Panc1 (cell line): ENCODE data around the gene ZSCAN2. TPM values are rescaled to one million over a fixed set of nuclear protein-coding genes. Genes with fewer than 3 reads are reported as not detected.
A peak's percentile ranks its signal among the peaks of the same experiment; 100 is the strongest.

Source experiments
- ATAC-seq: fragments of 200-7000 bp; cut with Tn5 transposase; 2 replicates; pipeline ENCODE4 v1.9.1; 2020; ENCODE audit warnings: mild to moderate bottlenecking, moderate library complexity
- BruUV-seq: library from RNA; stranded (reverse); fragments of 400-500 nt; replicated peaks from 2 replicates; lab custom pipeline; 2021; lab: Mats Ljungman, UMichigan
- CTCF ChIA-PET: fragments of 300-600 bp; sonication (Branson Sonifier 250); formaldehyde crosslinking; loops from one replicate; lab custom pipeline; 2022; ENCODE audit warnings: antibody characterized with exemption; lab: Charles Lee
- POLR2A ChIA-PET: fragments of 300-600 bp; sonication (Branson Sonifier 250); formaldehyde crosslinking; loops from one replicate; lab custom pipeline; 2022; ENCODE audit warnings: antibody characterized with exemption; lab: Charles Lee
- DNase-seq: peaks from one replicate; pipeline ENCODE4 v3.0.0-alpha.2; 2010; ENCODE audit warnings: low read depth, low spot score
- H3K27ac ChIP-seq: 2 replicates; pipeline ENCODE4 v1.5.1; 2011; ENCODE audit warnings: mild to moderate bottlenecking, low read length, inconsistent platforms
- H3K27me3 ChIP-seq: fragments of 200-500 bp; sonication (Bioruptor generic); 2 replicates; pipeline ENCODE4 v1.6.0; 2014; ENCODE audit warnings: low read length, inconsistent platforms; ENCODE audit not compliant: control insufficient read depth, insufficient read depth
- H3K36me3 ChIP-seq: fragments of 200-500 bp; sonication (Bioruptor generic); 2 replicates; pipeline ENCODE4 v1.5.1; 2014; ENCODE audit warnings: inconsistent platforms, mild to moderate bottlenecking, low read length, moderate library complexity; ENCODE audit not compliant: control insufficient read depth, insufficient read depth
- H3K4me1 ChIP-seq: 2 replicates; pipeline ENCODE4 v1.5.1; 2011; ENCODE audit warnings: inconsistent platforms, mild to moderate bottlenecking, low read length, moderate library complexity; ENCODE audit not compliant: control insufficient read depth, insufficient read depth
- H3K4me3 ChIP-seq, 2 experiments: 2 replicates each; pipeline ENCODE4 v1.5.1; 2011 to 2012; ENCODE audit warnings: low read depth in 2 of 2, low read length in 2 of 2, mild to moderate bottlenecking in 2 of 2, inconsistent platforms in 1 of 2, moderate library complexity in 1 of 2
- H3K9me3 ChIP-seq: fragments of 200-500 bp; sonication (Bioruptor generic); 2 replicates; pipeline ENCODE4 v1.5.1; 2014; ENCODE audit warnings: low read depth, mild to moderate bottlenecking, inconsistent platforms, low read length, moderate library complexity; ENCODE audit not compliant: control insufficient read depth, insufficient read depth
- POLR2AphosphoS5 ChIP-seq: IDR thresholded peaks from 2 replicates; pipeline ENCODE4 v1.6.1; 2012; ENCODE audit warnings: mild to moderate bottlenecking, low read depth, low read length, moderate library complexity
- SIN3A ChIP-seq: IDR thresholded peaks from 2 replicates; pipeline ENCODE4 v1.6.1; 2012; ENCODE audit warnings: low read depth, mild to moderate bottlenecking, low read length, moderate library complexity, borderline replicate concordance; ENCODE audit not compliant: insufficient read depth
- TCF7L2 ChIP-seq: IDR thresholded peaks from 2 replicates; pipeline ENCODE4 v1.6.1; 2011; ENCODE audit warnings: mild to moderate bottlenecking, low read depth, low read length, inconsistent platforms
- in situ Hi-C: cut with HindIII; loops from 2 replicates; pipeline ENCODE4 v1.10.0; 2016; ENCODE audit warnings: low sequenced_read_pairs, low pct_unique_long_range_greater_than_20kb
- intact Hi-C: fragments of 100-400 bp; cut with micrococcal nuclease; formaldehyde crosslinking; loops from one replicate; pipeline ENCODE4 v1.10.0; 2022; ENCODE audit not compliant: unreplicated experiment
- total RNA-seq: library from RNA; stranded (reverse); gene quantifications from one replicate; pipeline ENCODE4 v1.2.1, GENCODE V29; 2021; ENCODE audit not compliant: unreplicated experiment
- TF ChIP-seq, protein P1 (sequence below), 2 experiments: IDR thresholded peaks; 2 replicates each; pipeline ENCODE4 v1.6.1; 2011 to 2012; ENCODE audit warnings: low read depth in 2 of 2, control low read depth in 1 of 2, low read length in 1 of 2, mild to moderate bottlenecking in 1 of 2, moderate library complexity in 1 of 2; ENCODE audit not compliant: insufficient read depth in 1 of 2
- TF ChIP-seq, protein P2 (sequence below): fragments of 450-650 bp; IDR thresholded peaks from 2 replicates; pipeline ENCODE4 v1.5.1; 2017; ENCODE audit warnings: mild to moderate bottlenecking

The ZSCAN2 gene
- total RNA-seq, 1 experiment from 2014 or later = 16.8 TPM

DNA sequence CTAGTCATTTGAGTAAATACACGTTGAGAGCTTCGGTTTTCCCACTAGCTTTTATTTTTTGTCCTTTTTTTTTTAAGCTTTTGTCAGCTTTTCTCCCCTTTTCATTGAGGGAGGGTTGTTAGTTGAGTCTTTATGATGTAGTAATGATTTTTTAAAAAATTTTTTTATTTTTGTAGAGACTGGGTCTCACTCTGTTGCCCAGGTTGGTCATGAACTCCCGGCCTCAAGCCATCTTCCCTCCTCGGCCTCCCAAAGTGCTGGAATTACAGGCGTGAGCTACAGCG is 688 bp downstream of the ZSCAN2 start:
- intact Hi-C loops (no loop called here), in situ Hi-C loops (no loop called here)
- H3K4me3 ChIP-seq = peak overlapping the region; percentile 76 to 84
- H3K27ac ChIP-seq = peak overlapping the region; percentile 70
- BruUV-seq = no TSS peak
- H3K4me1 ChIP-seq = 0 out of 2 replicates have a peak, but pooled peaks cover 3% of the 10 kb centered on the region
- ATAC-seq (no peak), DNase-seq (no peak)
- ChIA-PET CTCF (interaction anchor here (0.7 to 0.8 kb wide), 2 partner anchors 13 to 145 kb away, joined by 3 to 9 read pairs; no protein-coding TSS in a partner anchor), POLR2A (interaction anchor here (0.5 kb wide), 1 partner anchor 93 kb away, joined by 7 read pairs; no protein-coding TSS in a partner anchor)
- no peaks in the 10 kb centered on the region for H3K9me3 ChIP-seq
- no peaks in the 10 kb centered on the region for H3K27me3 ChIP-seq
- no peaks in the 10 kb centered on the region for H3K36me3 ChIP-seq
- TF ChIP-seq POLR2AphosphoS5 (no peak), TCF7L2 (no peak), SIN3A (no peak)
- TF ChIP-seq, protein P1, sequence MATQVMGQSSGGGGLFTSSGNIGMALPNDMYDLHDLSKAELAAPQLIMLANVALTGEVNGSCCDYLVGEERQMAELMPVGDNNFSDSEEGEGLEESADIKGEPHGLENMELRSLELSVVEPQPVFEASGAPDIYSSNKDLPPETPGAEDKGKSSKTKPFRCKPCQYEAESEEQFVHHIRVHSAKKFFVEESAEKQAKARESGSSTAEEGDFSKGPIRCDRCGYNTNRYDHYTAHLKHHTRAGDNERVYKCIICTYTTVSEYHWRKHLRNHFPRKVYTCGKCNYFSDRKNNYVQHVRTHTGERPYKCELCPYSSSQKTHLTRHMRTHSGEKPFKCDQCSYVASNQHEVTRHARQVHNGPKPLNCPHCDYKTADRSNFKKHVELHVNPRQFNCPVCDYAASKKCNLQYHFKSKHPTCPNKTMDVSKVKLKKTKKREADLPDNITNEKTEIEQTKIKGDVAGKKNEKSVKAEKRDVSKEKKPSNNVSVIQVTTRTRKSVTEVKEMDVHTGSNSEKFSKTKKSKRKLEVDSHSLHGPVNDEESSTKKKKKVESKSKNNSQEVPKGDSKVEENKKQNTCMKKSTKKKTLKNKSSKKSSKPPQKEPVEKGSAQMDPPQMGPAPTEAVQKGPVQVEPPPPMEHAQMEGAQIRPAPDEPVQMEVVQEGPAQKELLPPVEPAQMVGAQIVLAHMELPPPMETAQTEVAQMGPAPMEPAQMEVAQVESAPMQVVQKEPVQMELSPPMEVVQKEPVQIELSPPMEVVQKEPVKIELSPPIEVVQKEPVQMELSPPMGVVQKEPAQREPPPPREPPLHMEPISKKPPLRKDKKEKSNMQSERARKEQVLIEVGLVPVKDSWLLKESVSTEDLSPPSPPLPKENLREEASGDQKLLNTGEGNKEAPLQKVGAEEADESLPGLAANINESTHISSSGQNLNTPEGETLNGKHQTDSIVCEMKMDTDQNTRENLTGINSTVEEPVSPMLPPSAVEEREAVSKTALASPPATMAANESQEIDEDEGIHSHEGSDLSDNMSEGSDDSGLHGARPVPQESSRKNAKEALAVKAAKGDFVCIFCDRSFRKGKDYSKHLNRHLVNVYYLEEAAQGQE (IDR thresholded peaks at IDR 0.05; ENCODE audit: insufficient read depth in 1 of 2, low read depth in 2 of 2, low read length in 1 of 2) = no peak
- TF ChIP-seq, protein P2, sequence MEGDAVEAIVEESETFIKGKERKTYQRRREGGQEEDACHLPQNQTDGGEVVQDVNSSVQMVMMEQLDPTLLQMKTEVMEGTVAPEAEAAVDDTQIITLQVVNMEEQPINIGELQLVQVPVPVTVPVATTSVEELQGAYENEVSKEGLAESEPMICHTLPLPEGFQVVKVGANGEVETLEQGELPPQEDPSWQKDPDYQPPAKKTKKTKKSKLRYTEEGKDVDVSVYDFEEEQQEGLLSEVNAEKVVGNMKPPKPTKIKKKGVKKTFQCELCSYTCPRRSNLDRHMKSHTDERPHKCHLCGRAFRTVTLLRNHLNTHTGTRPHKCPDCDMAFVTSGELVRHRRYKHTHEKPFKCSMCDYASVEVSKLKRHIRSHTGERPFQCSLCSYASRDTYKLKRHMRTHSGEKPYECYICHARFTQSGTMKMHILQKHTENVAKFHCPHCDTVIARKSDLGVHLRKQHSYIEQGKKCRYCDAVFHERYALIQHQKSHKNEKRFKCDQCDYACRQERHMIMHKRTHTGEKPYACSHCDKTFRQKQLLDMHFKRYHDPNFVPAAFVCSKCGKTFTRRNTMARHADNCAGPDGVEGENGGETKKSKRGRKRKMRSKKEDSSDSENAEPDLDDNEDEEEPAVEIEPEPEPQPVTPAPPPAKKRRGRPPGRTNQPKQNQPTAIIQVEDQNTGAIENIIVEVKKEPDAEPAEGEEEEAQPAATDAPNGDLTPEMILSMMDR = no peak

DNA sequence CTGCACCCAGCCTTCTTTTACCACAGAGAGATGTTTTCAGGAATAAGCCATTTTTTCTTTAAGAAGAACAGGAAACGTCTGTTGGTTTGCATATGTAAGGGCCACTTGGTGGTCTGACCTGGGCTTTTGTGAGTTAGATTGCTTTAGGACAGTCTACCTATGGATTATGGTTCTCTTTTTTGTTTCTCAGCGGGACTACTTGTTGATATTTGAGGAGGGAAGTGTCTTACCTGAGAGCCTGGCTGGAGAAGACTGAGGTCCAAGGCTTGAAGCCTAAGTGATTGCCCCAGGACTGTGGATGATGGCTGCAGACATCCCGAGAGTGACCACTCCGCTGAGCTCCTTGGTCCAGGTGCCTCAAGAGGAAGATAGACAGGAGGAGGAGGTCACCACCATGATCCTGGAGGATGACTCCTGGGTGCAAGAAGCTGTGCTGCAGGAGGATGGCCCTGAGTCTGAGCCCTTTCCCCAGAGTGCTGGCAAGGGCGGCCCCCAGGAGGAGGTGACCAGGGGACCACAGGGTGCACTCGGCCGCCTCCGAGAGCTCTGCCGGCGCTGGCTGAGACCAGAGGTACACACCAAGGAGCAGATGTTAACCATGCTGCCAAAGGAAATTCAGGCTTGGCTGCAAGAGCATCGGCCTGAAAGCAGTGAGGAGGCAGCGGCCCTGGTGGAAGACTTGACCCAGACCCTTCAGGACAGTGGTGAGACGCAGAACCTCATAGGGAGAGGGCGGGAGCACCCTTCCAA is 3.0 kb downstream of the ZSCAN2 start:
- CTCF ChIA-PET = no interaction called here
- Histone ChIP-seq H3K4me1 (0 out of 2 replicates have a peak, but pooled peaks cover 3% of the 10 kb centered on the region), H3K27ac (no peak overlapping the region), H3K4me3 (no peak overlapping the region), H3K27me3 (no peaks in the 10 kb centered on the region), H3K9me3 (no peaks in the 10 kb centered on the region), H3K36me3 (no peaks in the 10 kb centered on the region)
- DNase-seq (no peak), ATAC-seq (no peak)
- intact Hi-C loops (no loop called here), in situ Hi-C loops (no loop called here)
- POLR2A ChIA-PET = interaction anchor here (1.1 kb wide), 1 partner anchor 28 kb away, joined by 3 read pairs; no protein-coding TSS in a partner anchor
- no TSS peak for BruUV-seq
- TF ChIP-seq TCF7L2 = no peak
- no peak for TF ChIP-seq SIN3A
- TF ChIP-seq, protein P1 (IDR thresholded peaks at IDR 0.05; ENCODE audit: insufficient read depth in 1 of 2, low read depth in 2 of 2, low read length in 1 of 2) = no peak
- TF ChIP-seq, protein P2 = no peak
- no peak for TF ChIP-seq POLR2AphosphoS5
